CD14-positive monocyte (primary cell): ENCODE measurements around the gene GALK2. TPM values are rescaled to one million over a fixed set of nuclear protein-coding genes. Genes with fewer than 3 reads are reported as not detected.
"Not testable (repeated sequence)": the region's sequence is repeated elsewhere in the genome, so short reads cannot be mapped to it uniquely, and the experiment has no call there.

Source experiments
- DNase-seq, 3 donors: peaks; one replicate each; pipeline ENCODE4 v3.0.0-alpha.2; 2011 to 2022
- H2AFZ ChIP-seq: 2 replicates; pipeline ENCODE4 v1.6.0; 2012; ENCODE audit warnings: mild to moderate bottlenecking, low read depth, low read length, inconsistent platforms; ENCODE audit not compliant: insufficient read depth, poor library complexity, severe bottlenecking
- H3K27ac ChIP-seq, 2 donors: 1 replicate in 1 of 2; 2 replicates in 1 of 2; pipeline ENCODE4 v1.5.1; 2012 to 2013; ENCODE audit warnings: low read length in 2 of 2, control low read depth in 1 of 2, inconsistent platforms in 1 of 2, low read depth in 1 of 2, mild to moderate bottlenecking in 1 of 2
- H3K27me3 ChIP-seq, 2 donors: one replicate each; pipeline versions ENCODE4 v1.6.0 to v1.6.1; 2011 to 2013; ENCODE audit warnings: low read length in 2 of 2; ENCODE audit not compliant: control insufficient read depth in 2 of 2, insufficient read depth in 2 of 2
- H3K36me3 ChIP-seq, 2 donors: replicated peaks in 1 of 2; 1 replicate in 1 of 2; 2 replicates in 1 of 2; pipeline versions ENCODE4 v1.5.1 to v1.6.1; 2012 to 2013; ENCODE audit warnings: low read length in 2 of 2, control low read depth in 1 of 2, inconsistent platforms in 1 of 2, mild to moderate bottlenecking in 1 of 2; ENCODE audit not compliant: insufficient read depth in 2 of 2, control insufficient read depth in 1 of 2
- H3K4me1 ChIP-seq, 2 donors: 1 replicate in 1 of 2; 2 replicates in 1 of 2; pipeline versions ENCODE4 v1.5.1 to v1.6.1; 2012 to 2013; ENCODE audit warnings: low read length in 2 of 2, control low read depth in 1 of 2, inconsistent platforms in 1 of 2, mild to moderate bottlenecking in 1 of 2, moderate library complexity in 1 of 2; ENCODE audit not compliant: insufficient read depth in 2 of 2, control insufficient read depth in 1 of 2
- H3K4me2 ChIP-seq: replicated peaks from 2 replicates; pipeline ENCODE3; 2012; ENCODE audit warnings: low read length, moderate library complexity, mild to moderate bottlenecking; ENCODE audit not compliant: poor library complexity, severe bottlenecking; ENCODE audit errors: extremely low read depth
- H3K4me3 ChIP-seq, 3 experiments: fragments of 200-600 bp in 1 of 3; sonication (generic) in 1 of 3; replicated peaks in 1 of 3; 1 replicate in 2 of 3; 2 replicates in 1 of 3; pipeline ENCODE4 v1.5.1; 2011 to 2013; ENCODE audit warnings: low read length in 3 of 3, mild to moderate bottlenecking in 3 of 3, control low read depth in 2 of 3, low read depth in 2 of 3, inconsistent platforms in 1 of 3, moderate library complexity in 1 of 3
- H3K79me2 ChIP-seq: 2 replicates; pipeline ENCODE4 v1.6.0; 2012; ENCODE audit warnings: mild to moderate bottlenecking, control low read depth, inconsistent platforms, low read length, moderate library complexity; ENCODE audit not compliant: insufficient read depth
- H3K9ac ChIP-seq: 2 replicates; pipeline ENCODE4 v1.6.0; 2017; ENCODE audit warnings: low read length, mild to moderate bottlenecking; ENCODE audit not compliant: insufficient read depth, poor library complexity, severe bottlenecking
- H3K9me3 ChIP-seq, 2 donors: replicated peaks in 1 of 2; 1 replicate in 1 of 2; 2 replicates in 1 of 2; pipeline versions ENCODE4 v1.5.1 to v1.6.1; 2012 to 2013; ENCODE audit warnings: low read length in 2 of 2, control low read depth in 1 of 2; ENCODE audit not compliant: control insufficient read depth in 1 of 2, insufficient read depth in 1 of 2
- H4K20me1 ChIP-seq: 2 replicates; pipeline ENCODE4 v1.6.0; 2012; ENCODE audit warnings: mild to moderate bottlenecking, low read length, control low read depth, moderate library complexity; ENCODE audit not compliant: insufficient read depth
- H3K27ac Mint-ChIP-seq, 7 donors: one replicate each; pipeline ENCODE4 v1.8.0; 2020; ENCODE audit warnings: mild to moderate bottlenecking in 7 of 7, mixed read lengths in 7 of 7, moderate library complexity in 6 of 7, inconsistent platforms in 2 of 7
- H3K27me3 Mint-ChIP-seq, 3 donors: one replicate each; pipeline ENCODE4 v1.8.0; 2021 to 2022; ENCODE audit warnings: low read depth in 3 of 3, mild to moderate bottlenecking in 3 of 3, mixed read lengths in 3 of 3, moderate library complexity in 3 of 3, inconsistent platforms in 1 of 3
- H3K36me3 Mint-ChIP-seq, 2 donors: one replicate each; pipeline ENCODE4 v1.8.0; 2020; ENCODE audit warnings: mixed read lengths in 2 of 2, inconsistent platforms in 1 of 2, mild to moderate bottlenecking in 1 of 2
- H3K4me1 Mint-ChIP-seq: one replicate; pipeline ENCODE4 v1.8.0; 2020; ENCODE audit warnings: mild to moderate bottlenecking, mixed read lengths
- H3K4me3 Mint-ChIP-seq, 2 donors: one replicate each; pipeline ENCODE4 v1.8.0; 2020; ENCODE audit warnings: mild to moderate bottlenecking in 2 of 2, mixed read lengths in 2 of 2, moderate library complexity in 1 of 2
- H3K9me3 Mint-ChIP-seq, 7 donors: one replicate each; pipeline ENCODE4 v1.8.0; 2020 to 2022; ENCODE audit warnings: mixed read lengths in 7 of 7, mild to moderate bottlenecking in 6 of 7, moderate library complexity in 6 of 7, inconsistent platforms in 2 of 7
- CTCF ChIP-seq: fragments of 200-600 bp; IDR thresholded peaks from one replicate; pipeline ENCODE4 v1.8.0; 2022; ENCODE audit warnings: antibody characterized with exemption, mild to moderate bottlenecking
- WGBS: methylation state at CpG from one replicate; pipeline ENCODE4 v1.1.5; 2013; ENCODE audit warnings: missing lambda C conversion rate; ENCODE audit not compliant: insufficient coverage; 5-methylcytosine and 5-hydroxymethylcytosine counted together
- intact Hi-C, 2 donors: fragments of 100-400 bp; cut with micrococcal nuclease; formaldehyde crosslinking; loops; one replicate each; pipeline versions ENCODE4 v1.15.0 to v1.15.1; 2023
- polyA plus RNA-seq, 3 donors: library from polyadenylated mRNA; depleted of rRNA in 1 of 3; unstranded in 2 of 3; stranded (reverse) in 1 of 3; fragments of 300-500 nt in 2 of 3; fragments of >200 nt in 1 of 3; fragmentation: Illumina TruSeq in 2 of 3; gene quantifications; 1 replicate in 2 of 3; 2 replicates in 1 of 3; pipeline ENCODE4 v1.2.3, GENCODE V29; 2012 to 2021

GALK2 gene
- polyA plus RNA-seq, 3 donors: 14.2 to 16.9 (median 14.5) TPM

GRCh38 chr15:49200347-49200746, 30.3 kb downstream of the GALK2 start:
- H3K27me3 Mint-ChIP-seq: peaks cover 0 to 1% (median 0%) of the 10 kb centered on the region in 3 donors
- peaks cover 3% of the 10 kb centered on the region for H4K20me1 ChIP-seq
- no peak for TF ChIP-seq CTCF
- DNase-seq: no peak
- H3K27ac Mint-ChIP-seq: no peak overlapping the region
- no peak overlapping the region for H3K4me2 ChIP-seq
- H3K79me2 ChIP-seq: no peaks in the 10 kb centered on the region
- no peak overlapping the region for H3K4me3 Mint-ChIP-seq
- H3K9me3 Mint-ChIP-seq: peaks cover 0 to 13% (median 3%) of the 10 kb centered on the region in 7 donors
- H3K36me3 Mint-ChIP-seq: peaks cover 32 to 46% of the 10 kb centered on the region in 2 donors
- intact Hi-C loops: no loop called here
- H3K4me3 ChIP-seq: no peak overlapping the region
- H3K9me3 ChIP-seq: no peaks in the 10 kb centered on the region
- H3K27ac ChIP-seq: no peak overlapping the region
- H2AFZ ChIP-seq: no peak overlapping the region
- no CpG with 5 or more reads among the region's 3 CpGs for WGBS
- no peaks in the 10 kb centered on the region for H3K4me1 ChIP-seq
- H3K4me1 Mint-ChIP-seq: peaks cover 13% of the 10 kb centered on the region
- no peaks in the 10 kb centered on the region for H3K27me3 ChIP-seq
- H3K9ac ChIP-seq: no peak overlapping the region
- peaks cover 9 to 37% of the 10 kb centered on the region in 2 donors for H3K36me3 ChIP-seq

GRCh38 chr15:49208102-49208501, 38.1 kb downstream of the GALK2 start:
- peaks cover 0 to 55% of the 10 kb centered on the region in 2 donors for H3K36me3 ChIP-seq
- DNase-seq, intact Hi-C loops, H3K27me3 Mint-ChIP-seq, H3K4me1 Mint-ChIP-seq, H3K27ac Mint-ChIP-seq, H3K4me3 ChIP-seq, H2AFZ ChIP-seq, H3K4me2 ChIP-seq, H3K27me3 ChIP-seq, H3K4me3 Mint-ChIP-seq, H3K4me1 ChIP-seq, H3K9ac ChIP-seq, H3K27ac ChIP-seq, H4K20me1 ChIP-seq: not testable (repeated sequence)
- peaks cover 34% of the 10 kb centered on the region for H3K79me2 ChIP-seq
- peaks cover 21 to 42% of the 10 kb centered on the region in 2 donors for H3K9me3 ChIP-seq
- peaks cover 60 to 81% of the 10 kb centered on the region in 2 donors for H3K36me3 Mint-ChIP-seq
- peaks cover 43 to 65% (median 54%) of the 10 kb centered on the region in 7 donors for H3K9me3 Mint-ChIP-seq
